Activated CD8-positive, alpha-beta memory T cell treated with anti-CD3 and anti-CD28 coated beads for 24 hours (primary cell): ENCODE data around the gene MAN1C1.
A peak's percentile ranks its signal among the peaks of the same experiment; 100 is the strongest.

Source experiments
- DNase-seq: peaks from one replicate; pipeline ENCODE4 v3.0.0-alpha.2; 2020

MAN1C1 gene

GRCh38 chr1:25616095-25616986, at the start of gene MAN1C1:
MAN1C1 (plus strand) TSS chr1:25616791; CDS start chr1:25617798, 1,007 bp downstream.
- DNase-seq, result peak; percentile 89

GRCh38 chr1:25567710-25568089, 48.9 kb upstream of the MAN1C1 start:
- no peak for DNase-seq

GRCh38 chr1:25568090-25568833, 48.3 kb upstream of the MAN1C1 start:
- no peak for DNase-seq

- no peak for DNase-seq
Measured at GRCh38 chr1:25568834-25569596, 47.6 kb upstream of the MAN1C1 start.

- no peak for DNase-seq
Measured at GRCh38 chr1:25569597-25570396, 46.8 kb upstream of the MAN1C1 start.

- no peak for DNase-seq
Measured at GRCh38 chr1:25570798-25571521, 45.6 kb upstream of the MAN1C1 start.

- no peak for DNase-seq
Measured at GRCh38 chr1:25571522-25571970, 45.0 kb upstream of the MAN1C1 start.

- no peak for DNase-seq
Measured at GRCh38 chr1:25572107-25572506, 44.5 kb upstream of the MAN1C1 start.

- peak; percentile 79 for DNase-seq
Measured at GRCh38 chr1:25572708-25573590, 43.6 kb upstream of the MAN1C1 start.

- DNase-seq, result no peak
Measured at GRCh38 chr1:25573591-25573930, 43.0 kb upstream of the MAN1C1 start.

GRCh38 chr1:25573961-25574360, 42.6 kb upstream of the MAN1C1 start:
- no peak for DNase-seq

GRCh38 chr1:25575191-25575590, 41.4 kb upstream of the MAN1C1 start:
- no peak for DNase-seq

- no peak for DNase-seq
Measured at GRCh38 chr1:25576459-25577133, 40.0 kb upstream of the MAN1C1 start.

GRCh38 chr1:25577134-25577920, 39.3 kb upstream of the MAN1C1 start:
- no peak for DNase-seq

GRCh38 chr1:25579292-25580252, 37.0 kb upstream of the MAN1C1 start:
- no peak for DNase-seq

- no peak for DNase-seq
Measured at GRCh38 chr1:25580927-25581326, 35.7 kb upstream of the MAN1C1 start.

GRCh38 chr1:25581764-25582163, 34.8 kb upstream of the MAN1C1 start:
- no peak for DNase-seq
